ENCODE results near the gene TMEM9B.
A peak's percentile ranks its signal among the peaks of the same experiment; 100 is the strongest.
"Not testable (repeated sequence)": the region's sequence is repeated elsewhere in the genome, so short reads cannot be mapped to it uniquely, and the experiment has no call there.

The TMEM9B gene
- total RNA-seq, result 46.6 to 49.6 reads per million in 2 donors

- DNase-seq, result peak; percentile 60
Measured at GRCh38 chr11:8964324-8965320, at the start of gene TMEM9B. TMEM9B (minus strand) TSS chr11:8964442; CDS start chr11:8964313, 129 bp downstream.

GRCh38 chr11:9013373-9013772, 49.1 kb upstream of the TMEM9B start:
- no peak for DNase-seq

- DNase-seq, result not testable (repeated sequence)
Measured at GRCh38 chr11:9009538-9009937, 45.3 kb upstream of the TMEM9B start.

- DNase-seq, result no peak
Measured at GRCh38 chr11:9008661-9009060, 44.4 kb upstream of the TMEM9B start.

- DNase-seq, result no peak
Measured at GRCh38 chr11:9008011-9008550, 43.8 kb upstream of the TMEM9B start.

- DNase-seq, result no peak
Measured at GRCh38 chr11:9005087-9005486, 40.8 kb upstream of the TMEM9B start.

- peak; percentile 25 for DNase-seq
Measured at GRCh38 chr11:9004183-9004926, 40.1 kb upstream of the TMEM9B start.

GRCh38 chr11:9003573-9004182, 39.4 kb upstream of the TMEM9B start, which contains the start of gene NRIP3:
NRIP3 (minus strand) TSS chr11:9004001; CDS start chr11:9003935, 66 bp downstream.
- peak; percentile 74 for DNase-seq

GRCh38 chr11:9002920-9003572, 38.8 kb upstream of the TMEM9B start:
- DNase-seq, result no peak

GRCh38 chr11:9001736-9002135, 37.5 kb upstream of the TMEM9B start:
- DNase-seq, result no peak

GRCh38 chr11:8998017-8998416, 33.8 kb upstream of the TMEM9B start:
- DNase-seq, result no peak

- DNase-seq, result no peak
Measured at GRCh38 chr11:8997451-8997850, 33.2 kb upstream of the TMEM9B start.

- no peak for DNase-seq
Measured at GRCh38 chr11:8989453-8989852, 25.2 kb upstream of the TMEM9B start.

- DNase-seq, result no peak
Measured at GRCh38 chr11:8988329-8989234, 24.3 kb upstream of the TMEM9B start.

- no peak for DNase-seq
Measured at GRCh38 chr11:8987446-8987845, 23.2 kb upstream of the TMEM9B start.

GRCh38 chr11:8986772-8987171, 22.5 kb upstream of the TMEM9B start:
- not testable (repeated sequence) for DNase-seq

- no peak for DNase-seq
Measured at GRCh38 chr11:8985462-8985861, 21.2 kb upstream of the TMEM9B start.

- no peak for DNase-seq
Measured at GRCh38 chr11:8983552-8983951, 19.3 kb upstream of the TMEM9B start.

GRCh38 chr11:8980485-8980884, 16.2 kb upstream of the TMEM9B start:
- no peak for DNase-seq

- DNase-seq, result not testable (repeated sequence)
Measured at GRCh38 chr11:8979365-8979764, 15.1 kb upstream of the TMEM9B start.

GRCh38 chr11:8973121-8973520, 8.9 kb upstream of the TMEM9B start:
- no peak for DNase-seq
